ENCODE results near the gene CDCA7.
"Not testable (repeated sequence)": the region's sequence is repeated elsewhere in the genome, so short reads cannot be mapped to it uniquely, and the experiment has no call there.

Gene CDCA7

GRCh38 chr2:173358616-173359015 is 3.9 kb downstream of the CDCA7 start:
- no peak for DNase-seq (ENCODE audit: low read depth in 1 of 2, low spot score in 1 of 2)

GRCh38 chr2:173359231-173359630 is 4.6 kb downstream of the CDCA7 start:
- no peak for DNase-seq (ENCODE audit: low read depth in 1 of 2, low spot score in 1 of 2)

DNA sequence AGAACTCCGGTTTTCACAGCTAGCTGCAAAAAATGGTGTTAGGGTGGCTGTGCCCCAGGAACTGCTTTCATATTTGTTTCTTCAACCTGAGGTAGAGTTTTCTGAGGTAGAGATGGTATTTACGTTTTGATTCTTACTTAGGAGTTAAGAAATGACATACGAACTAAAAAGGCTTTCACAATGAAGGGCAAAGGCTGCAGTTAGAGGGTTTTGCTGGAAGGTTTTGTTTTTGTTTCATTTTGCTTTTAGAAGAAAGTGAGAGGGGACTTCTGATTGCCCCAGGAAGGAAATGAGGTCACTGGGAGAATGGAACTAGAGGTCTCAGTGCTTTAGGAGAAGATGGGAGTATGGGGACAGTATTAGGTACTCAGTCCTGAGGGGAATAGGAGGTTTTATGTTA is 15.5 kb downstream of the CDCA7 start:
- no peak for DNase-seq (ENCODE audit: low read depth in 1 of 2, low spot score in 1 of 2)

GRCh38 chr2:173371023-173371422 is 16.4 kb downstream of the CDCA7 start:
- DNase-seq (ENCODE audit: low read depth in 1 of 2, low spot score in 1 of 2) = no peak

DNA sequence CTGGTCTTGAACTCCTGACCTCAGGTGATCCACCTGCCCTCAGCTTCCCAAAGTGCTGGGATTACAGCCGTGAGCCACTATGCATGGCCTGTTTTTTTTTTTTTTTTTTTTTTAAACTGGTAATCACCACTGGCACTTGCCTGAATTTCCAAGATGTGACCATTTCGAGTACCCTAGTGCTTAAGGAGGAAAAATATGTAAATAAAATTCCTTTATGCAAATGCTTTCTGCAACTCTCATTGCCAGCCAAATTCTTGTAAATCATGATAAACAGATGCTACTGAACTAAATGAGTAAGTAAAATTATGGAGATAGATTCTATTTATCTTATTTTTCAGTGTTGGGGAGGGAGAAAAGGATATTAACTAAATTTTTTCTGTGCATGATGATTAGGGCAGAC is 18.6 kb downstream of the CDCA7 start:
- no peak for DNase-seq (ENCODE audit: low read depth in 1 of 2, low spot score in 1 of 2)

- DNase-seq (ENCODE audit: low read depth in 1 of 2, low spot score in 1 of 2) = no peak
Measured at GRCh38 chr2:173374634-173375033, 20.0 kb downstream of the CDCA7 start.

- DNase-seq (ENCODE audit: low read depth in 1 of 2, low spot score in 1 of 2) = not testable (repeated sequence)
Measured at GRCh38 chr2:173385534-173385933, 30.9 kb downstream of the CDCA7 start.

GRCh38 chr2:173386021-173386737 is 31.5 kb downstream of the CDCA7 start:
- DNase-seq (ENCODE audit: low read depth in 1 of 2, low spot score in 1 of 2) = no peak

DNA sequence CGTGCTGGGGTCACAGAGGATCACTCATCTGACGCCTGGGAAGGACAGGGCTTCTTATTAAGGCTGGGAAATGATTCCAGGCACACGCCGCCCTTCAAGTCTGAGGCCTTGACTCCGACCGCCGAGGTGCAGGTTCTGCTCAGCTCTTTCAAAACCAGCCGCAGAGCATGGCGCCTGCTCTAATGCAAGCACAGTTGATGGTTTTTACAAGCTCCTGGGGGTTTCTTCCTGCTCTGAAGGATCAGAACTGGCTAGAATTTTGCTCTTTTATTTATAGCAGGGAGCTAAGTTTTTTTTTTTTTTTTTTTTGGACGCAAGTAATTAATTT is 32.0 kb downstream of the CDCA7 start:
- DNase-seq (ENCODE audit: low read depth in 1 of 2, low spot score in 1 of 2) = no peak

DNA sequence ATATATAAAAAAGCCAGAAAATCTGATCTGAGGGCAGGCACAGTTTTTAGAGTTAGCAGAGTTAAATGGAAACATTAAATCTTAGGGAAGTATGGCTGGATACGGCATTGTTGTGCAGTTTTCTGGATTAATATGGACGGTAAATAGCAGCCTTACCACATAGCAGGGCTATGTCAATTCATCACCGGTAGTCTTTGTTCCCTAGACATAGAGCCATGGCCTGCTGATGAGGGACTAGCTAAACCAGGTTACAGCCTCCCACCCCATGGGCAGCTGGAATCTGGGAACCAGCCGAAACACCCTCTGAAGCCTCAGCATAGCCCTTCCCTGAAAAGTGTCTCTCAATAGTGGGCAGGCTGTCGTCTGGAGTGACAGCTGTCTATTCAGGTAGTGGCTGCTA is 32.4 kb downstream of the CDCA7 start:
- no peak for DNase-seq (ENCODE audit: low read depth in 1 of 2, low spot score in 1 of 2)

DNA sequence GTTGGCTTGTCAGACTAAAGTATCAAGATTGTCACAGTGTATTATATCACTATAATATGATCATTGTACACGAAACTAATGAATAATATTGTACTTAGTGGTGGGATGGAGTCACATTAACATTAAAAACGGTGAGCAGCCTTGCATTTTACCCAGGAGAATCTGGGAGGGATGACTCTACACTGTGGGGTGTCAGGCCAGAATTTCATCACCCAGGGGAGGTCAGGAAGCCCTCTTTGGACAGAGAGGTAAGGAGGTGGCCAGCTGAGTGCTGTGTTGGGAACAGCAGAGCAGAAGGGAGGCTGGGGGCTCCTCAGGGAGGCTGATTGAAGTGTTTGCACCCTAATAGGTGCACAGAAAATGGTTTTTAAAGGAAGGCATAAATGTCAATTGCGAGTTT is 33.0 kb downstream of the CDCA7 start:
- no peak for DNase-seq (ENCODE audit: low read depth in 1 of 2, low spot score in 1 of 2)

DNA sequence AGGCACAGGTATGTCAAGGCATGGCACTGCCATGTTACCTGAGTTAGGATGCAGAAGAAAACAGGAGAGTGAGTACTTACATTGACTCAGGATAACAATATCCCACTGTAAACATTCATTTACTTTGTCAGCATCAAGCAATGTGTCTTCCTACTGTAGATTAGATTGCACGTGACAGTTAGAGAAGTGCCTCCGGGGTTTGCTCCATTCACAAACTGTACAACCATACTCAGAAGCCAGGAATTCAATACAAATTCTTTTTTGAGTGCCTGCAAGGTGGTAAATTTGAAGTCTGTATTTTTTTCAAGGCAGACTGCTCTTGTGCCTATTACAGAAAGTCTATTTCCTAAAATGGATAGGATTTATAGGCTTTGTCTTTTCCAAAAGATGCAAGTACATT is 34.1 kb downstream of the CDCA7 start:
- no peak for DNase-seq (ENCODE audit: low read depth in 1 of 2, low spot score in 1 of 2)

DNA sequence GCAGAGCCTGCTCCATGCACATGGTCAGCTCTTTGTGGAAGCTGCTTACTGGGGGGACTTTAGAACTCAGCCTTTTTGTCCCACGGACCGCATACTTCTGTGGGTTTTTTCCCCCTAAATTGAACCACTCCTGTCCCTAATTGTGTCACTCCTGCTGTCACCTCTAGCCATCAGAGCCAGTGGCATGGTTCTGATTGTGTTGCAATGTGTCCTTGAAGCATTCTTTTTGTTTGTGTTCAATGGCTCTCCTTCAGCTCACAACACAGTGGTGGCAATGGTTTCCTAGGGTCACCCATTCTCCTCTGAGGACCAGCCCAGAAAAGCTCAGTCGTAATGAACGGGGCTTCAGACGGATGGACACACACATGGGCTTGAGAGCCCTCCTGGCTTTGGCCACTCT is 35.4 kb downstream of the CDCA7 start:
- no peak for DNase-seq (ENCODE audit: low read depth in 1 of 2, low spot score in 1 of 2)

- no peak for DNase-seq (ENCODE audit: low read depth in 1 of 2, low spot score in 1 of 2)
Measured at GRCh38 chr2:173392731-173393130, 38.1 kb downstream of the CDCA7 start.

- DNase-seq (ENCODE audit: low read depth in 1 of 2, low spot score in 1 of 2) = no peak
Measured at GRCh38 chr2:173393186-173393585, 38.5 kb downstream of the CDCA7 start.

- no peak for DNase-seq (ENCODE audit: low read depth in 1 of 2, low spot score in 1 of 2)
Measured at GRCh38 chr2:173393636-173394035, 39.0 kb downstream of the CDCA7 start.

DNA sequence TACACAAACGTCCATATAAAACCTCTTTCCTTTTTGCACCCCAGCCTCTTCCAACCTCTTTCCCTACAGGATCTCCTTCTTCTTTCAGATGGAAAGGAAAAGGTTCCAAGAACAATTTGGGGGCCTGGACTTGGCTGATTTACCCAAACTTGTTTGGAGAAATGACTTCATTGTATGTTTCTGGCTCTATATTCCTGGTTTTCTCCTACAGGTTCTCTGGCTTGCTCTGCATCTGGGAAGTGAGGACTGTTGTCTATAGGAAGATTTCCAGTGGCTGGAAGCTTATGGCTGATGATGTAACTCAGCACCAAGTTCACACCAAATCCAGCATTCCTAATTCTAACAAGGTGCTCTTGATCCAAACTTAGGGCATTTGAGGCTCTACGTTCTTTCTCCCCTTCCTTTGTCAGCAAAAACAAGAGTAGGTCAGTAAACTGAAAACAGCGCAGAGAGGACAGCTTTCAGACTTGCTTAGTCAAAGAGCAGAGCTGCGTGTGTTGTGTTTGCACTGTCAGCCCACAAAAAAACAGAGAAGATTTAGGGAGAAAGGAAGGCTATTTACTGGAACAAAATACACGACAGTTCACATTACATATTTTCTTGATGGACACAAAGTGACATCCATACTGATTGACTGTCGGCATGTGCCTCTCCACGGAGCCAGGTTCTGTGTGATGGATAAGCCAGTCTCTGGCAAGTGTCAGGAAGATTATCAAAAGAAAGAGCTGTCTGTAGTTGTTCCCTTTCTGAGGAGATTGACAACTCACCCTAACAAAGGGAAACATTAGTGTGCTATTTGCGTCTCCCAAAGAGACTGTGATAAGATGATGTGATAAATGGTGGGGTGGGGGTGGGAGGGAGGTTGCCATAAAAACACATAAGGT is 39.7 kb downstream of the CDCA7 start:
- no peak for DNase-seq (ENCODE audit: low read depth in 1 of 2, low spot score in 1 of 2)

- DNase-seq (ENCODE audit: low read depth in 1 of 2, low spot score in 1 of 2) = no peak
Measured at GRCh38 chr2:173395567-173396351, 41.1 kb downstream of the CDCA7 start.

GRCh38 chr2:173397539-173397938 is 42.9 kb downstream of the CDCA7 start:
- no peak for DNase-seq (ENCODE audit: low read depth in 1 of 2, low spot score in 1 of 2)

DNA sequence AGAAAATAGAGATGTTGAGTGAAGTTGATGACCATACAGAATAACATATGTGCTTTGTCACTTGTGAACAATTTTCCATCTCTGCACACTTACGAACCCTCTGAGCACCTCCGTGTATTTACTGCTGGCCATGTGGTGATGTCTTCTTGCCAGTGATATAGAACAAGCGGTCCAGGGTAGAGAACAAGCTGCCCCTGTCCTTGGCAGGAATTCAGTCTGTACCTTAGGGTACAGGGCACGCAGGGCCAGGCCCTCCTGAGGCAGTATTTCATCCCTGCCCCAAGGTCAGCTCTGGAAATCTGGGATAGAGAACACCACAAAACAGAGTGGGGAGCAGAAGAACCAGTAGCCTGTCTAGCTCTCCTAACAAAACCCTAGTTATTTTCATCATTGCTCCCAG is 44.6 kb downstream of the CDCA7 start:
- DNase-seq (ENCODE audit: low read depth in 1 of 2, low spot score in 1 of 2) = no peak

DNA sequence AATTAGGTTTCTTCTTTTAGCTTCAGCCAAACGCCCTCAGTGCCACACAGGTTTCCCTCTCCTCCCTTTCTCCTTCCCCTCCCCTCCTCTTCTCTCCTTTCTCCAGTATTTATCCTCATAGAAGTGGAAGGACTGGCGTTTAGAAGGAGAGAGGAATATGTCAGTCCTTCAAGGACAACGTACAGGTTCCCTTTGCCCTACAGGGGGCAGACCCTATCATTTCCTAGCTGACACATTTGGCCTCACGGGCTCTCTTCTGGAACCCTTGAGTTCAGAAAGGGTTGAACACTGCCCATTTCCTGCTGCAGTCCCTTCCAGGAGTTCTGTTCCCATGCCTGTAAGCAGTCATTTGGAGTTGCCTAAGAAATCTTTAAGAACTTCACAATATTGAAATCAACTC is 46.1 kb downstream of the CDCA7 start:
- no peak for DNase-seq (ENCODE audit: low read depth in 1 of 2, low spot score in 1 of 2)

Measured in stimulated activated CD4-positive, alpha-beta T cell treated with anti-CD3 and anti-CD28 coated beads, Interleukin-15, amount 100 ng/mL, for 1 hour (primary cell).